GM18861 (cell line): ENCODE results near the gene ACSL1.

Experiments
- ATAC-seq: cut with Tn5 transposase; IDR thresholded peaks from one replicate; pipeline ENCODE4 v1.9.1; 2021; ENCODE audit not compliant: unreplicated experiment

The ACSL1 gene

GRCh38 chr4:184825896-184826690 lies at the start of gene ACSL1:
TSS of gene ACSL1 (minus strand) at chr4:184825968. CDS start at chr4:184803514, 22,454 bp downstream.
- peak; percentile 49 for ATAC-seq

- no peak for ATAC-seq
These were observed 47.3 kb upstream of the ACSL1 start for GRCh38 chr4:184873054-184873453.

GRCh38 chr4:184870718-184871117 lies 45.0 kb upstream of the ACSL1 start:
- ATAC-seq: no peak

GRCh38 chr4:184868623-184869022 lies 42.9 kb upstream of the ACSL1 start:
- ATAC-seq: no peak

GRCh38 chr4:184863916-184864315 lies 38.1 kb upstream of the ACSL1 start:
- no peak for ATAC-seq

- ATAC-seq: no peak
These were observed 35.3 kb upstream of the ACSL1 start for GRCh38 chr4:184861047-184861446.

GRCh38 chr4:184860018-184860779 lies 34.4 kb upstream of the ACSL1 start:
- peak; percentile 55 for ATAC-seq

GRCh38 chr4:184857441-184858121 lies 31.8 kb upstream of the ACSL1 start:
- ATAC-seq: no peak

- ATAC-seq: peak; percentile 37
These were observed 30.5 kb upstream of the ACSL1 start for GRCh38 chr4:184856277-184856609.

- peak; percentile 13 for ATAC-seq
These were observed 28.9 kb upstream of the ACSL1 start for GRCh38 chr4:184854673-184855072.

GRCh38 chr4:184853436-184853835 lies 27.7 kb upstream of the ACSL1 start:
- no peak for ATAC-seq

- no peak for ATAC-seq
These were observed 26.1 kb upstream of the ACSL1 start for GRCh38 chr4:184851886-184852285.

GRCh38 chr4:184851200-184851541 lies 25.4 kb upstream of the ACSL1 start:
- peak; percentile 59 for ATAC-seq

GRCh38 chr4:184850431-184851199 lies 24.8 kb upstream of the ACSL1 start:
- ATAC-seq: peak; percentile 35

GRCh38 chr4:184850018-184850417 lies 24.2 kb upstream of the ACSL1 start:
- ATAC-seq: no peak

GRCh38 chr4:184849185-184849584 lies 23.4 kb upstream of the ACSL1 start:
- ATAC-seq: peak; percentile 32

- peak; percentile 31 for ATAC-seq
These were observed 22.7 kb upstream of the ACSL1 start for GRCh38 chr4:184848510-184848909.

- no peak for ATAC-seq
These were observed 20.8 kb upstream of the ACSL1 start for GRCh38 chr4:184846531-184846930.

GRCh38 chr4:184845367-184846021 lies 19.7 kb upstream of the ACSL1 start:
- ATAC-seq: no peak

GRCh38 chr4:184844742-184845141 lies 19.0 kb upstream of the ACSL1 start:
- no peak for ATAC-seq
